ENCODE results near the gene COG7. TPM values are rescaled to one million over a fixed set of nuclear protein-coding genes. Genes with fewer than 3 reads are reported as not detected.
"Not testable (repeated sequence)": the region's sequence is repeated elsewhere in the genome, so short reads cannot be mapped to it uniquely, and the experiment has no call there.

COG7 gene
- total RNA-seq, 1 donor from 2014 or later, result 24.0 TPM

DNA sequence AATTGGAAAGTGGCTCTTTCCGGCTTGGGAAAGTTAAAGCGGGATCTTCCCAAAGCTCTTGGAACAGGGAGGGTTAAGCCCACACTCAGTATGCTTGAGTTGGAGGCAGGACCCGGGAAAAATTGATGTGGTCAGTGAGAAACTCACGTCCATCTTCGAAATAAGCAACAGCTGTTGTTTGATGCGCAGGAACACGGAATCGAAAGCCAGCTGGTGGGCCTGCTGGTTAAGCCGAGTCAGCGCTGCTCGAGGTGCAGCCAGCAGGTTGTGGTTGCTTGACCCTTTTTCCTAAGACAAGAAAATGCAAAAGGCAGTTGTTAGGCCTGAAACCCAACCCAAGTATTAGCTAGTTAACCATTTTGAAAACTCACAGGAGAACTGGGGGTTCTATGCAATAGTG lies 49.4 kb downstream of the COG7 start:
- Mint-ChIP-seq H3K9me3 (no peaks in the 10 kb centered on the region), H3K27me3 (no peaks in the 10 kb centered on the region), H3K4me3 (no peak overlapping the region), H3K27ac (no peak overlapping the region), H3K36me3 (peaks cover 32% of the 10 kb centered on the region), H3K4me1 (ENCODE audit: unreplicated experiment) (peaks cover 6% of the 10 kb centered on the region)
- DNase-seq (ENCODE audit: extremely low spot score, unreplicated experiment), result no peak
- TF ChIP-seq, protein P1, sequence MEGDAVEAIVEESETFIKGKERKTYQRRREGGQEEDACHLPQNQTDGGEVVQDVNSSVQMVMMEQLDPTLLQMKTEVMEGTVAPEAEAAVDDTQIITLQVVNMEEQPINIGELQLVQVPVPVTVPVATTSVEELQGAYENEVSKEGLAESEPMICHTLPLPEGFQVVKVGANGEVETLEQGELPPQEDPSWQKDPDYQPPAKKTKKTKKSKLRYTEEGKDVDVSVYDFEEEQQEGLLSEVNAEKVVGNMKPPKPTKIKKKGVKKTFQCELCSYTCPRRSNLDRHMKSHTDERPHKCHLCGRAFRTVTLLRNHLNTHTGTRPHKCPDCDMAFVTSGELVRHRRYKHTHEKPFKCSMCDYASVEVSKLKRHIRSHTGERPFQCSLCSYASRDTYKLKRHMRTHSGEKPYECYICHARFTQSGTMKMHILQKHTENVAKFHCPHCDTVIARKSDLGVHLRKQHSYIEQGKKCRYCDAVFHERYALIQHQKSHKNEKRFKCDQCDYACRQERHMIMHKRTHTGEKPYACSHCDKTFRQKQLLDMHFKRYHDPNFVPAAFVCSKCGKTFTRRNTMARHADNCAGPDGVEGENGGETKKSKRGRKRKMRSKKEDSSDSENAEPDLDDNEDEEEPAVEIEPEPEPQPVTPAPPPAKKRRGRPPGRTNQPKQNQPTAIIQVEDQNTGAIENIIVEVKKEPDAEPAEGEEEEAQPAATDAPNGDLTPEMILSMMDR (conservative IDR thresholded peaks at IDR 0.05), result no peak

DNA sequence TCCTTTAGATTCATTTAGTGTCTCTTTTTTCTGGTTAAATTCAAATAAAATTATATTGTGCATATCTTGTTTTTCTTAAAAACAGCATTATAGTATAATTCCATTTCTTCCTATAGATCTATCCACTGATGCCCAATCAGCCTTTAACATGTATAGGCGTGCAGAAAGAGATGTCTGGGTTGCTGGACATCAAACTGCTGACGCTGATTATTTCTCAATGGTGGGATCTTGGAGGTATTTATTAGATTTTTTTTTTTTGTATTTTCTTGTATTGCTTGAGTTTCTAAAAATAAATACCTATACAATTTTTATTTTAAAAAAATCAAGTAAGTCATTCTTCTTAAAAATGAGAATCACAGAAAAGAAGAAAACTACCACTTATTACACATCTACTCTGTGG lies 50.9 kb downstream of the COG7 start:
- peaks cover 35% of the 10 kb centered on the region for H3K36me3 Mint-ChIP-seq
- H3K27me3 Mint-ChIP-seq, result no peaks in the 10 kb centered on the region

DNA sequence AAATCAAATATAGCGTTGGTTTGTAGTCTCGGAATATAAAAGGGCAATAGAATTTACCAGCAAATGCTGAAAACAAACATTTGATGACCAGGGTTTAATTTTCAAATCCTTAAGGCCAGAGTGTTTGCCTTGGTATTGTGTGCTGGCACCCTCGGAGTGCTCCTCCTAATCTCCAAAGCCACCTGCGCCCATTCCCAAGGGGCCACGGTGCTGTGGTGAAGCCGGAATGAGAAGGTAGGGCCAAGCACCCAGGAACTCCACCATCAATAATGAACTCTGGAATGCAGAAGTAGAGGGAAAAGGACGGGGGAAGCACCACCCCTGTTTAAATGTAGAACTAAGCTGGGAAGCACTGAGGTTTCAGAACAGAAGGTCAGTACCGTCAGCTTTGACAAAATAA lies 51.9 kb downstream of the COG7 start:
- TF ChIP-seq, protein P1 (conservative IDR thresholded peaks at IDR 0.05), result no peak
- DNase-seq (ENCODE audit: extremely low spot score, unreplicated experiment), result no peak
- H3K4me1 Mint-ChIP-seq (ENCODE audit: unreplicated experiment), result no peaks in the 10 kb centered on the region
- H3K4me3 Mint-ChIP-seq, result no peak overlapping the region
- H3K27me3 Mint-ChIP-seq, result no peaks in the 10 kb centered on the region
- H3K27ac Mint-ChIP-seq, result no peak overlapping the region
- no peaks in the 10 kb centered on the region for H3K9me3 Mint-ChIP-seq
- H3K36me3 Mint-ChIP-seq, result peaks cover 34% of the 10 kb centered on the region

More for the DNA sequence above, 50.9 kb downstream of the COG7 start:
- no peak overlapping the region for H3K4me3 Mint-ChIP-seq
- H3K27ac Mint-ChIP-seq, result no peak overlapping the region
- peaks cover 2% of the 10 kb centered on the region for H3K4me1 Mint-ChIP-seq (ENCODE audit: unreplicated experiment)
- H3K9me3 Mint-ChIP-seq, result no peaks in the 10 kb centered on the region
- TF ChIP-seq, protein P1 (conservative IDR thresholded peaks at IDR 0.05), result no peak
- DNase-seq (ENCODE audit: extremely low spot score, unreplicated experiment), result no peak

DNA sequence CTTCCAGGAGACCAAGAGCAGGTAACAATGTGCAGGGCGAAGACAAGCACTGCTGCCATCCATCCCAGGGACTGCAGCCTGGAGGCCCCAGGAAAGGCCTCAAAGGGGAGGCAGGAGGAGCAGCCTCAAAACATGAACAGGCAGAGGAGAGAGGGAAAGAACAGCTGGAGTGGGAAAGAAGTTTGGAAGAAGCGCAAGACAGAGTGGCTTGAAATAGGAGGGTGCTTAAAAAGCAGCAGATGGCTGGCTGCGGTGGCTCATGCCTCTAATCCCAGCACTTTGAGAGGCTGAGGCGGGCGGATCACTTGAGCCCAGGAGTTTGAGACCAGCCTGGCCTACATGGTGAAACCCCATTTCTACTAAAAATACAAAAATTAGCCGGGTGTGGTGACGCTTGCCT lies 52.5 kb downstream of the COG7 start:
- not testable (repeated sequence) for H3K27ac Mint-ChIP-seq; H3K4me1 Mint-ChIP-seq (ENCODE audit: unreplicated experiment); H3K4me3 Mint-ChIP-seq; H3K27me3 Mint-ChIP-seq; H3K9me3 Mint-ChIP-seq; DNase-seq (ENCODE audit: extremely low spot score, unreplicated experiment)
- H3K36me3 Mint-ChIP-seq, result peaks cover 34% of the 10 kb centered on the region

DNA sequence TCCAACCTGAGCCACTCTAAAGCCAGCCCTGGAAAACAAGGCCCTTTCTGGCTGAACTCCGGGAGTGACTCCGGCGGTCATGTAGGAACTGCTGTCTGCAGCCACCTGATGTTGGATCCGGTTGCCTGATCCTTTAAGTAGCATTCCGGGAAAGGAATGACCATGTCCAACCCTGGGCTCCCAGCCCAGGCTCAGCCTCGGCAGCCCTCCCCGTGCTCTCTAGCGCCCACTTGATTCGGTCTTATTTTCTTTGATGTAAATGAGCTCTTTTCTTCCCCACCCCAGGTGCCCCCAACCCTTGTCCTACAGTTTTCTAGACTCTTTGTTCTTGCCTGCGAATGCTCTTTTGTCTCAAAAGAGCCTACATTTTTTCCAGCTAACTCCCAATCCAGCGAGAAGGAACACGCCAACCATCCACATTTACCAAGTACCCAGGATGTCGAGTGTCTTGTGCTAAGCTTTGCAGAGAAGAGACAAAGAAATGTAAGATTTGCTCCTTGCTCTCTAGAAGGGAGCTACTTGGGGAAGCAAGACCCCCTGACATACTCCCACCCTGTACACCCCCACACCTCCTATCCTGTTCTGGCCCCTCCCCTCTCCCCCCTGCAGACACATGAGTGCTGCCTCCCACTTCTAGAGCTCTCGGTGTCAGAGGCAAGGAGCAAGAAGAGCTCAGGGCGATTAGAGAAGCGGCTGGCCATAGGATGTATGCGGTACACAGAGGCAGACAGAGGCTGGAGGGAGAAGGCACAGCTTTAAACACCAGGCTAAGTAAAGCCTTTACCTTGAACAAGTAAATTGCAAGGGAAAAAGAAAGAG lies 53.8 kb downstream of the COG7 start:
- TF ChIP-seq, protein P1 (conservative IDR thresholded peaks at IDR 0.05), result no peak
- no peak overlapping the region for H3K4me3 Mint-ChIP-seq

DNA sequence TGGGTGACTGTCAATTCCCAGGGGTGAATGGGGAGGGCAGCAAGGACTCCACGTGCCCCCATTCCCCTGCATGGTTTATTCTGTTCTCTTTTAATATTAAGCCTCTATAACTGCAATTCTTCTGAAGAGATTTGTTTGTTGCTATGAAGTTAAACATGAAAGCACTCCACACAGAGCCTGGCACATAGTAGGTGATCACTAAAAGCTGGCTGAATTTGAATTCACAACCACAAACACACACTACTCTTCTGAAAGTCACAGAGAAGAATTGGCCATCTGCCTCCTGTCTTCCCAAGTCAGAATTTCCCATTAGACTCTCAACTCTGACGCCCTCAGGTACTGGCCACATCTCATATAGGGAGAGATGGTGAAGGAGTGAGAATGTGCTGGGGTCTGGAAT lies 55.5 kb downstream of the COG7 start:
- Mint-ChIP-seq H3K27me3 (no peaks in the 10 kb centered on the region), H3K4me3 (no peak overlapping the region), H3K36me3 (peaks cover 28% of the 10 kb centered on the region), H3K4me1 (ENCODE audit: unreplicated experiment) (no peaks in the 10 kb centered on the region), H3K27ac (no peak overlapping the region), H3K9me3 (no peaks in the 10 kb centered on the region)
- TF ChIP-seq, protein P1 (conservative IDR thresholded peaks at IDR 0.05), result no peak
- DNase-seq (ENCODE audit: extremely low spot score, unreplicated experiment), result no peak

More for the DNA sequence above, 53.8 kb downstream of the COG7 start:
- H3K4me1 Mint-ChIP-seq (ENCODE audit: unreplicated experiment), result no peaks in the 10 kb centered on the region
- peaks cover 35% of the 10 kb centered on the region for H3K36me3 Mint-ChIP-seq
- H3K9me3 Mint-ChIP-seq, result no peaks in the 10 kb centered on the region
- no peak for DNase-seq (ENCODE audit: extremely low spot score, unreplicated experiment)
- H3K27me3 Mint-ChIP-seq, result no peaks in the 10 kb centered on the region
- H3K27ac Mint-ChIP-seq, result no peak overlapping the region

Measured in type B pancreatic cell (in vitro differentiated cells).